GM12878 (cell line): ENCODE results near the gene STK17A. TPM values are rescaled to one million over a fixed set of nuclear protein-coding genes. Genes with fewer than 3 reads are reported as not detected.

ENCODE experiments used
- ATF2 ChIP-seq: IDR thresholded peaks from 2 replicates; pipeline ENCODE4 v1.6.1; 2012; ENCODE audit warnings: low read length, inconsistent platforms
- BCL11A ChIP-seq: IDR thresholded peaks from 2 replicates; pipeline ENCODE4 v1.6.1; 2011; ENCODE audit warnings: low read depth, low read length
- BMI1 ChIP-seq: fragments of 450-650 bp; IDR thresholded peaks from 2 replicates; pipeline ENCODE4 v1.6.1; 2016; ENCODE audit warnings: mild to moderate bottlenecking, moderate library complexity, borderline replicate concordance
- CEBPB ChIP-seq, 2 experiments: fragments of 150-350 bp in 1 of 2; IDR thresholded peaks; 2 replicates each; pipeline ENCODE4 v1.6.1; 2012 to 2014; ENCODE audit warnings: low read depth in 2 of 2, low read length in 2 of 2, borderline replicate concordance in 1 of 2, inconsistent platforms in 1 of 2
- CHD1 ChIP-seq: IDR thresholded peaks from 2 replicates; pipeline ENCODE4 v1.6.1; 2012; ENCODE audit warnings: low read depth, low read length, improper control_type of control experiment
- CHD4 ChIP-seq: fragments of 200-600 bp; sonication (generic); IDR thresholded peaks from 2 replicates; pipeline ENCODE4 v1.6.1; 2016; ENCODE audit warnings: mild to moderate bottlenecking
- CTCF ChIP-seq, 3 experiments: IDR thresholded peaks in 2 of 3; conservative IDR thresholded peaks in 1 of 3; 2 replicates each; pipeline ENCODE4 v1.5.1; 2011; ENCODE audit warnings: low read depth in 3 of 3, low read length in 3 of 3, mild to moderate bottlenecking in 3 of 3, control low read depth in 2 of 3, moderate library complexity in 2 of 3, inconsistent platforms in 1 of 3, mixed read lengths in 1 of 3; ENCODE audit not compliant: control insufficient read depth in 2 of 3, insufficient read depth in 1 of 3; ENCODE audit errors: extremely low read depth in 1 of 3
- EED ChIP-seq: sonication (generic); IDR thresholded peaks from 2 replicates; pipeline ENCODE4 v1.6.1; 2016; ENCODE audit warnings: antibody characterized with exemption, low read depth
- FOS ChIP-seq: IDR thresholded peaks from 3 replicates; pipeline ENCODE4 v1.6.1; 2011; ENCODE audit warnings: borderline replicate concordance; ENCODE audit not compliant: insufficient read length; ENCODE audit errors: extremely low read depth
- NBN ChIP-seq: fragments of 450-650 bp; IDR thresholded peaks from 2 replicates; pipeline ENCODE4 v1.6.1; 2016
- NFXL1 ChIP-seq: fragments of 450-650 bp; IDR thresholded peaks from 2 replicates; pipeline ENCODE4 v1.6.1; 2017; ENCODE audit warnings: antibody characterized with exemption, mild to moderate bottlenecking, borderline replicate concordance
- PBX3 ChIP-seq: IDR thresholded peaks from 2 replicates; pipeline ENCODE4 v1.6.1; 2011; ENCODE audit warnings: mild to moderate bottlenecking, low read depth, low read length, moderate library complexity; ENCODE audit not compliant: insufficient replicate concordance
- POLR2AphosphoS2 ChIP-seq: IDR thresholded peaks from 2 replicates; pipeline ENCODE4 v1.6.1; 2011; ENCODE audit warnings: low read depth, mild to moderate bottlenecking, low read length, improper control_type of control experiment, moderate library complexity
- RBBP5 ChIP-seq: fragments of 200-600 bp; sonication (generic); conservative IDR thresholded peaks from 2 replicates; pipeline ENCODE4 v1.6.1; 2016
- SIN3A ChIP-seq: IDR thresholded peaks from 2 replicates; pipeline ENCODE4 v1.6.1; 2012; ENCODE audit warnings: low read depth, low read length, improper control_type of control experiment
- SMARCA5 ChIP-seq: fragments of 450-650 bp; IDR thresholded peaks from 2 replicates; pipeline ENCODE4 v1.6.1; 2017; ENCODE audit warnings: mild to moderate bottlenecking
- SMC3 ChIP-seq: IDR thresholded peaks from 2 replicates; pipeline ENCODE4 v1.6.1; 2011; ENCODE audit warnings: low read length, improper control_type of control experiment, borderline replicate concordance
- TARDBP ChIP-seq: IDR thresholded peaks from 2 replicates; pipeline ENCODE4 v1.6.1; 2016; ENCODE audit warnings: borderline replicate concordance
- TBL1XR1 ChIP-seq: IDR thresholded peaks from 2 replicates; pipeline ENCODE4 v1.6.1; 2012; ENCODE audit warnings: low read depth, low read length, improper control_type of control experiment
- TCF7 ChIP-seq: IDR thresholded peaks from 2 replicates; pipeline ENCODE4 v1.6.1; 2014; ENCODE audit warnings: antibody characterized with exemption, borderline replicate concordance
- YBX1 ChIP-seq: fragments of 450-650 bp; IDR thresholded peaks from 2 replicates; pipeline ENCODE4 v1.6.1; 2016; ENCODE audit warnings: antibody characterized with exemption
- ZNF207 ChIP-seq: fragments of 450-650 bp; IDR thresholded peaks from 2 replicates; pipeline ENCODE4 v1.6.1; 2014; ENCODE audit warnings: antibody characterized with exemption, mild to moderate bottlenecking, borderline replicate concordance
- ZNF592 ChIP-seq: fragments of 450-650 bp; IDR thresholded peaks from 2 replicates; pipeline ENCODE4 v1.6.1; 2017; ENCODE audit warnings: mild to moderate bottlenecking, moderate library complexity
- ZNF622 ChIP-seq: fragments of 450-650 bp; IDR thresholded peaks from 2 replicates; pipeline ENCODE4 v1.6.1; 2017; ENCODE audit warnings: mild to moderate bottlenecking, inconsistent platforms
- polyA plus RNA-seq, 11 experiments: library from polyadenylated mRNA; depleted of rRNA in 4 of 11; unstranded in 6 of 11; stranded (reverse) in 5 of 11; fragments of >200 nt; fragmentation: Nextera tagmentation in 4 of 11; fragmentation: Illumina TruSeq in 1 of 11; extraction: Ambion mirVana in 4 of 11; extraction: Trizol in 1 of 11; gene quantifications; 1 replicate in 1 of 11; 2 replicates in 10 of 11; pipeline versions ENCODE4 v1.2.1 to v1.2.3, GENCODE V29; 2011 to 2016; ENCODE audit warnings: inconsistent platforms in 2 of 11, missing spikeins in 2 of 11, low read depth in 1 of 11
- total RNA-seq, 4 experiments: library from RNA; depleted of rRNA in 3 of 4; stranded (reverse); fragments of >200 nt in 3 of 4; fragmentation: Illumina TruSeq in 1 of 4; extraction: Trizol in 1 of 4; gene quantifications; 2 replicates each; pipeline versions ENCODE4 v1.2.1 to v1.2.3, GENCODE V29; 2013 to 2021

Gene STK17A
- total and polyA plus RNA-seq, 10 of the 15 experiments (the other 5 are each of a cell fraction or from before 2014, with no cell fraction given): 18.5 to 91.6 (median 70.8) TPM

GRCh38 chr7:43590862-43591557 is 8.1 kb downstream of the STK17A start (continued):
- no peak for TF ChIP-seq CTCF (IDR thresholded peaks at IDR 0.05 in 2 of 3, conservative IDR thresholded peaks at IDR 0.05 in 1 of 3; ENCODE audit: control insufficient read depth in 2 of 3, extremely low read depth in 1 of 3, insufficient read depth in 1 of 3, low read depth in 3 of 3, low read length in 3 of 3)
- no peak for TF ChIP-seq ZNF207
- TF ChIP-seq CEBPB (IDR thresholded peaks at IDR 0.05; ENCODE audit: borderline replicate concordance in 1 of 2, low read depth in 2 of 2, low read length in 2 of 2): peak in 1 of 2 experiments; percentile 96; a peak in 2 of 4 replicates
- TF ChIP-seq TBL1XR1: peak; percentile 94
- peak; percentile 64; the same call in 1 of the 2 replicates for TF ChIP-seq TCF7
- TF ChIP-seq ZNF622: no peak
- TF ChIP-seq FOS: no peak
- no peak for TF ChIP-seq ZNF592
- TF ChIP-seq NBN: peak; percentile 69
- TF ChIP-seq TARDBP: 0 out of 2 replicates have a peak, but pooled peaks have one; percentile 50
- peak; percentile 86 for TF ChIP-seq BMI1
- no peak for TF ChIP-seq SIN3A
- TF ChIP-seq CHD4: no peak
- no peak for TF ChIP-seq SMC3
- TF ChIP-seq BCL11A: peak; percentile 100
- no peak for TF ChIP-seq CHD1
- TF ChIP-seq SMARCA5: no peak
- TF ChIP-seq YBX1: no peak
- TF ChIP-seq ATF2: peak; percentile 98
- TF ChIP-seq NFXL1: no peak
- peak; percentile 70 for TF ChIP-seq PBX3
- no peak for TF ChIP-seq RBBP5
- peak; percentile 99 for TF ChIP-seq EED
- no peak for TF ChIP-seq POLR2AphosphoS2
